Mesothelial cell of epicardium (in vitro differentiated cells): ENCODE data around the gene MOBP. TPM values are rescaled to one million over a fixed set of nuclear protein-coding genes. Genes with fewer than 3 reads are reported as not detected.

Experiments used
- DNase-seq, 2 experiments: peaks; one replicate each; pipeline ENCODE4 v3.0.0; 2021; ENCODE audit warnings: low spot score in 2 of 2; ENCODE audit not compliant: unreplicated experiment in 2 of 2
- H3K27ac Mint-ChIP-seq: 2 replicates; pipeline ENCODE4 v1.8.0; 2021; ENCODE audit warnings: mixed read lengths
- H3K27me3 Mint-ChIP-seq: 2 replicates; pipeline ENCODE4 v1.8.0; 2021; ENCODE audit warnings: low read depth, mixed read lengths
- H3K36me3 Mint-ChIP-seq: 2 replicates; pipeline ENCODE4 v1.8.0; 2021; ENCODE audit warnings: mixed read lengths
- H3K4me1 Mint-ChIP-seq: 2 replicates; pipeline ENCODE4 v1.8.0; 2021; ENCODE audit warnings: mixed read lengths
- H3K4me3 Mint-ChIP-seq: 2 replicates; pipeline ENCODE4 v1.8.0; 2021; ENCODE audit warnings: mild to moderate bottlenecking, moderate library complexity, mixed read lengths
- H3K9me3 Mint-ChIP-seq: 2 replicates; pipeline ENCODE4 v1.8.0; 2021; ENCODE audit warnings: mixed read lengths
- total RNA-seq: library from RNA; stranded (reverse); gene quantifications from 3 replicates; pipeline ENCODE4 v1.2.1, GENCODE V29; 2021
- TF ChIP-seq, protein P1 (sequence below): fragments of 200-600 bp; sonication (generic); IDR thresholded peaks from one replicate; pipeline ENCODE4 v1.5.0; 2021; ENCODE audit warnings: antibody characterized with exemption; ENCODE audit not compliant: unreplicated experiment

MOBP gene
- total RNA-seq, 1 donor from 2014 or later = not detected

DNA sequence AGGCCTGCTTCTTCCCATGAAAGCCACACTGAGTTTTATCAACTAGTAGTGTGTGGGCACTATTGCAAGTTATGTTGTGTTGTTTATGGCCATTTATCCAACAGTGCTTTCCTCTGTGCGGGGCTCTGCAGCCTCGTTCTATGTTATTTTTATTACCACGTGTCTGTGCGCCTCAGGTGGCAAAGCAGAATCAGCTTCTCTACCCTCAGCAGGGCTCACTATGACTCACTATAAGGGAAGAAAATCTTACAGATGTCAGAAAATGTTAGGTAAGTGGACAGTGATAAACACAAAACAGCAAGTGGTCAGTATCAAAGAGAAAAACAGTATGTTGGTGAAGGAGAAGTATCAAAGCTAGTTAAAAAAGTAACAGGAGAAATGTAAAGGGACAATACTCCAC, 61.4 kb downstream of the MOBP start:
- Mint-ChIP-seq H3K27ac (no peak overlapping the region), H3K27me3 (peaks cover 11% of the 10 kb centered on the region), H3K36me3 (no peaks in the 10 kb centered on the region), H3K4me1 (no peaks in the 10 kb centered on the region), H3K4me3 (no peak overlapping the region), H3K9me3 (peaks cover 14% of the 10 kb centered on the region)
- TF ChIP-seq, protein P1, sequence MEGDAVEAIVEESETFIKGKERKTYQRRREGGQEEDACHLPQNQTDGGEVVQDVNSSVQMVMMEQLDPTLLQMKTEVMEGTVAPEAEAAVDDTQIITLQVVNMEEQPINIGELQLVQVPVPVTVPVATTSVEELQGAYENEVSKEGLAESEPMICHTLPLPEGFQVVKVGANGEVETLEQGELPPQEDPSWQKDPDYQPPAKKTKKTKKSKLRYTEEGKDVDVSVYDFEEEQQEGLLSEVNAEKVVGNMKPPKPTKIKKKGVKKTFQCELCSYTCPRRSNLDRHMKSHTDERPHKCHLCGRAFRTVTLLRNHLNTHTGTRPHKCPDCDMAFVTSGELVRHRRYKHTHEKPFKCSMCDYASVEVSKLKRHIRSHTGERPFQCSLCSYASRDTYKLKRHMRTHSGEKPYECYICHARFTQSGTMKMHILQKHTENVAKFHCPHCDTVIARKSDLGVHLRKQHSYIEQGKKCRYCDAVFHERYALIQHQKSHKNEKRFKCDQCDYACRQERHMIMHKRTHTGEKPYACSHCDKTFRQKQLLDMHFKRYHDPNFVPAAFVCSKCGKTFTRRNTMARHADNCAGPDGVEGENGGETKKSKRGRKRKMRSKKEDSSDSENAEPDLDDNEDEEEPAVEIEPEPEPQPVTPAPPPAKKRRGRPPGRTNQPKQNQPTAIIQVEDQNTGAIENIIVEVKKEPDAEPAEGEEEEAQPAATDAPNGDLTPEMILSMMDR = no peak
- DNase-seq = no peak

DNA sequence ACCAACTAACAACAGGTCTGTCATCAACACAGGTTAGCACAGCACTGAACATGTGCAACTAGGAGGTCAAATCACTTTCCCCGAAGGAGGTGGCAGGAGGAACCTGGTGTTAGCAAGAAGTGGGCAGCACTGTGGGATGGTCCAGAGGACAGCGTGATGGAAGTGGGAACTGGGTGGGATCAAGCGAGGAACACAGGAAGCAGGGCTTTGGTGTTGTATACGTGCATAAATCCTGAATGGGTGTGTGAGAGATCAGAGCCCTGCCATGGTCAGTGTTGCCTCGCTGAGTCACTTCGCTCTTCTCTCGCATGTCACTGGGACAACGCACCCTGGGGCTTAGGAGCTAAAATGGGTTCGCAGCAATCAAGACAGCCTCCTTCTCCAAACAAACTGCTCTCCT, 62.1 kb downstream of the MOBP start:
- peaks cover 16% of the 10 kb centered on the region for H3K27me3 Mint-ChIP-seq
- H3K36me3 Mint-ChIP-seq = no peaks in the 10 kb centered on the region
- DNase-seq = no peak
- H3K9me3 Mint-ChIP-seq = peaks cover 8% of the 10 kb centered on the region
- H3K4me3 Mint-ChIP-seq = no peak overlapping the region
- TF ChIP-seq, protein P1 = no peak
- H3K4me1 Mint-ChIP-seq = no peaks in the 10 kb centered on the region
- H3K27ac Mint-ChIP-seq = no peak overlapping the region

DNA sequence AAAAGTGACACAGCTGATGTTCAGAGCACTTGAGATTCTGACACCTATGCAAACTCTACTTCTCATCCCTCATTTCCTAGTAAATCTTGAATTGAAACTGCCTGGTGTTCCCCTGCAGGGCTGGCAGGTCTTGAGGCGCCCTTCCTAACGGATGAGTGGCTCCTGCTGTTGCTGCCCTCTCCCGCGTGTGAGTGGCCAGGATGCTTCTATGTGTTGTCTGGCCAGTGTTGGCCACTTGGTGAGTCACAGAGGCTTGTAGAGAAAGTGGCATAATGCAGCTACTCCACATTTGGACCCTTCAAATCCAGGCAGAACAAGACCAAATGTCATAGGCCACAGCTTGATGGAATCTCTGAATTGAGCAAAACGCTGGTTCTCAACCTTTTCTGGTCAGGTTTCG, 63.6 kb downstream of the MOBP start:
- DNase-seq = no peak
- H3K4me3 Mint-ChIP-seq = no peak overlapping the region
- no peaks in the 10 kb centered on the region for H3K36me3 Mint-ChIP-seq
- TF ChIP-seq, protein P1 = no peak
- no peak overlapping the region for H3K27ac Mint-ChIP-seq
- H3K9me3 Mint-ChIP-seq = no peaks in the 10 kb centered on the region
- peaks cover 20% of the 10 kb centered on the region for H3K27me3 Mint-ChIP-seq
- H3K4me1 Mint-ChIP-seq = no peaks in the 10 kb centered on the region

DNA sequence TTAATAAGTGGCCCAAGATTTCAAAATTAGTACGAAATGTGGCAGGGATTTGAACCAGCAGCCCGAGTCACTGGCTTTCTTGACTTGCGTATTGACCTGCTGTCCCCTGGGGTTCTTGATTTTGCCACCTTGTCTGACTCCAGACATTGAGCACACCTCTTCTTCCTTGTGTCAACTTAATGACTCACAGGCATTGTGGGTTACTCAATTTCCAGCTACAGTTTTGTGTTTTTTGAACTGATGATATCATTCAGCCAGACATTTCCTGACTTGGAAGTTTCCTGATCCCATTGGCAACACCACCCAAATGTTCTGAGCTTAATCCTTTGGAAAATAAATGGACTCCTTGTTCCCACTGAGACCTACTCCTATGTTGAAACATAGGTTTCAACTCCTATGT, 64.2 kb downstream of the MOBP start:
- H3K9me3 Mint-ChIP-seq = no peaks in the 10 kb centered on the region
- TF ChIP-seq, protein P1 = no peak
- no peak overlapping the region for H3K4me3 Mint-ChIP-seq
- no peak overlapping the region for H3K27ac Mint-ChIP-seq
- DNase-seq = no peak
- H3K36me3 Mint-ChIP-seq = no peaks in the 10 kb centered on the region
- peaks cover 20% of the 10 kb centered on the region for H3K27me3 Mint-ChIP-seq
- H3K4me1 Mint-ChIP-seq = no peaks in the 10 kb centered on the region

DNA sequence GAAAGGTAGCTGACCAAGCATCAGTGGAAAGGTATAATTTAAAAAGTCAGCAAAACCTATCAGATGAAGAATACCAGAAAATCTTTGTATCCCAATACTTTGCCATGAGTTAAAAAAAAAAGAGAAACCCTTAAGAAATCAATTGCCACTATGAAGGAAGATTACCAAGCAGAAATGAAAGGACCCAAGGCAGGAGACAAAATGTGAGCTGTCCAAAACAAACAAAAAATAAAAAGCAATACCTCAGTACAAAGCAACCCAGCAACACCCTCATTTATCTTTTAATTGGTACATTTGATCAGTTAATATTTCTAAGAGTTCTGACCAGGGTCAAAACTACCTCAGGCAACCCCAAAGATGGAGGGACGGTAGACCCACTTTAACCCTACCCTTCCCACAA, 65.3 kb downstream of the MOBP start:
- DNase-seq = no peak
- Mint-ChIP-seq H3K4me1 (no peaks in the 10 kb centered on the region), H3K9me3 (no peaks in the 10 kb centered on the region), H3K27me3 (peaks cover 20% of the 10 kb centered on the region), H3K4me3 (no peak overlapping the region), H3K36me3 (no peaks in the 10 kb centered on the region), H3K27ac (no peak overlapping the region)
- TF ChIP-seq, protein P1 = no peak

DNA sequence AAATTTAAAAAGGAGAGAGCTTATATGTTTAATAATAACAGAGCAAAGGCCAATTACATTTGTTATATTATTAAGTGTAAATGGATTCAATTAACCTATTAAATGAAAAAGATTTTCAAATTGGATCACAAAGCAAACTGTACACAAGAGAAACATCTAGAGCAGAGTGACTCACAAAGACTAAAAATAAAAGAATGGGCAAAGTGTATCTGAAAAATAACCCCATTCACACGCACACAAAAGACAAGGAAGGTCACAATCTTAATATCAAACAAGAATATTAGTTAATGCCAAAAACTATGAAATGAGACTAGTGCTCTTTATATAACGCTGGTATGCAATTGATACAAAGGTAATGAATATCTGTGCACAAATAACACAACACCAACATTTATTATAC, 65.7 kb downstream of the MOBP start:
- Mint-ChIP-seq H3K9me3 (no peaks in the 10 kb centered on the region), H3K27me3 (peaks cover 20% of the 10 kb centered on the region), H3K4me1 (no peaks in the 10 kb centered on the region), H3K4me3 (no peak overlapping the region), H3K27ac (no peak overlapping the region), H3K36me3 (no peaks in the 10 kb centered on the region)
- TF ChIP-seq, protein P1 = no peak
- no peak for DNase-seq
